Stimulated activated CD8-positive, alpha-beta memory T cell treated with anti-CD3 and anti-CD28 coated beads, Interleukin-2, amount 100 ng/mL, for 48 hours (primary cell): ENCODE data around the gene CAB39.
A peak's percentile ranks its signal among the peaks of the same experiment; 100 is the strongest.

Experiments used
- DNase-seq, 2 donors: peaks; one replicate each; pipeline ENCODE4 v3.0.0-alpha.2; 2020; ENCODE audit warnings: low read depth in 2 of 2

Gene CAB39

GRCh38 chr2:230821261-230821990 lies 108.8 kb downstream of the CAB39 start:
- no peak for DNase-seq

GRCh38 chr2:230821991-230822520 lies 109.4 kb downstream of the CAB39 start:
- DNase-seq, result no peak

GRCh38 chr2:230823264-230823964 lies 110.8 kb downstream of the CAB39 start:
- no peak for DNase-seq

GRCh38 chr2:230824406-230824978 lies 111.8 kb downstream of the CAB39 start:
- no peak for DNase-seq

GRCh38 chr2:230825354-230825753 lies 112.7 kb downstream of the CAB39 start:
- DNase-seq, result no peak

- no peak for DNase-seq
Measured at GRCh38 chr2:230827774-230828271, 115.2 kb downstream of the CAB39 start.

- DNase-seq, result peak in 1 of 2 donors; percentile 27
Measured at GRCh38 chr2:230828272-230828961, 115.8 kb downstream of the CAB39 start.

GRCh38 chr2:230829293-230829692 lies 116.7 kb downstream of the CAB39 start:
- DNase-seq, result no peak

- DNase-seq, result no peak
Measured at GRCh38 chr2:230829959-230830358, 117.3 kb downstream of the CAB39 start.

GRCh38 chr2:230830428-230830827 lies 117.8 kb downstream of the CAB39 start:
- DNase-seq, result no peak

GRCh38 chr2:230840301-230840700 lies 127.7 kb downstream of the CAB39 start:
- DNase-seq, result no peak

GRCh38 chr2:230842473-230842872 lies 129.8 kb downstream of the CAB39 start:
- no peak for DNase-seq

GRCh38 chr2:230843132-230843531 lies 130.5 kb downstream of the CAB39 start:
- DNase-seq, result no peak

- DNase-seq, result no peak
Measured at GRCh38 chr2:230846360-230846759, 133.7 kb downstream of the CAB39 start.

GRCh38 chr2:230847883-230848388 lies 135.3 kb downstream of the CAB39 start:
- peak; percentile 93 to 94 for DNase-seq

- peak; percentile 62 to 67 for DNase-seq
Measured at GRCh38 chr2:230849633-230850357, 137.2 kb downstream of the CAB39 start.

- no peak for DNase-seq
Measured at GRCh38 chr2:230850358-230850658, 137.7 kb downstream of the CAB39 start.

GRCh38 chr2:230852113-230852512 lies 139.5 kb downstream of the CAB39 start:
- DNase-seq, result no peak

GRCh38 chr2:230861552-230862255 lies 149.1 kb downstream of the CAB39 start:
- DNase-seq, result no peak

- no peak for DNase-seq
Measured at GRCh38 chr2:230862292-230862691, 149.7 kb downstream of the CAB39 start.

- DNase-seq, result no peak
Measured at GRCh38 chr2:230863031-230863430, 150.4 kb downstream of the CAB39 start.
